GM12865 (cell line): ENCODE data around the gene KANSL3.

Source experiments
- DNase-seq: peaks from one replicate; pipeline ENCODE4 v3.0.0; 2010; ENCODE audit warnings: low read depth
- H3K4me3 ChIP-seq: 2 replicates; pipeline ENCODE4 v1.5.1; 2011; ENCODE audit warnings: mild to moderate bottlenecking, low read depth, low read length, control low read depth
- CTCF ChIP-seq: IDR thresholded peaks from 2 replicates; pipeline ENCODE4 v1.5.1; 2011; ENCODE audit warnings: low read length, control low read depth, low read depth, inconsistent platforms; ENCODE audit not compliant: insufficient read depth; ENCODE audit errors: missing control alignments

The KANSL3 gene

DNA sequence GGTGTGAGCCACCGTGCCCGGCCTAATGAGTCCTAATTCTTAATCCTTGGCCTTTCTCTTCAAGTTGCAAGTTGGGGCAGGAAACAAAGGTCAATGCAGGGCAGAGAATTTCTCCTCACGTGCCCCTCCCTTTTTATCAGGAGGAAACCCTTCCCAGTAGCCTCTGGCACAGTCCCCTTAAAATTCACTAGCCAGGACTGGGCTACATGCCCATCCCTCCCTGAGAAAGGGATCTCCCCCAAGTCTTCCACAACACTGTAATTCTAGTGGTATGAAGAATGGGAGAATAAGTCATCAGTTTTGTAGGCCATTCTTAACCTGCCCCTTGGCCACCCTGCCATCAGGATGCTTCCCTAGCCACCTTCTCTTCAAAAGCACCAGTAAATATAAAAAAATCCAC, 59.4 kb downstream of the KANSL3 start:
- DNase-seq, result no peak
- TF ChIP-seq CTCF, result no peak
- H3K4me3 ChIP-seq, result no peak overlapping the region

- H3K4me3 ChIP-seq, result no peak overlapping the region
- no peak for DNase-seq
- TF ChIP-seq CTCF, result no peak
Observed at GRCh38 chr2:96577501-96577900, 60.6 kb downstream of the KANSL3 start.

DNA sequence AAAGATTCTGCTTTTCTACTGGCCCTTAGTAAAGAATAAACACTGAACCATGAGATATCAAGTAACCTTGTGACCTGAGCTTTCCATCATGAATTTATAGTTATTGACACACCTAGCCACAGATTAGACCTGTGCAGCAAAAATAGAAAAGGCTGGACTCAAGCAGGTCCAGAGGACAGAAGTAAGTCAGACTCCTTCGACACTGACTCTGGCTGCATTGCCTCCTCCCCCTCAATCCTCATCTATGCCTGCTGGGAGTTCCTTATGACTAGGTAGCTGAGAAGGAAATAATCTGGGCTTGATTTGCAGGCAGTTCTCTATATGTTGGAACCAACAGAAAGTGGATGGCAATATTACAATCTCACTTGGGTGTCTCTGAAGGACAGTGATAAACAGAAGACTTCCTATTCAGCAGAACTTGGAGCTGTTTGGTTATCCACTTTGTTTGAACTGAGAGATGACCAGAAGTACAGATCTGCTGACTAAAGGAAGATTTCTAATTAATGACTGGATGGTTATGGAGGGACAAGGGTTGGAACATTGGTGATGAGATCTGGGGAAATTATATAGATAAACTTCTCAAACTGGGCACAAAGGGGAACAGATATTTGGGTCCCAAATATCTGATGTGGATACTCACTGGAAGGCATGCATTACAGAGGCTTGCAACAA, 62.2 kb downstream of the KANSL3 start:
- no peak overlapping the region for H3K4me3 ChIP-seq
- no peak for TF ChIP-seq CTCF
- no peak for DNase-seq

DNA sequence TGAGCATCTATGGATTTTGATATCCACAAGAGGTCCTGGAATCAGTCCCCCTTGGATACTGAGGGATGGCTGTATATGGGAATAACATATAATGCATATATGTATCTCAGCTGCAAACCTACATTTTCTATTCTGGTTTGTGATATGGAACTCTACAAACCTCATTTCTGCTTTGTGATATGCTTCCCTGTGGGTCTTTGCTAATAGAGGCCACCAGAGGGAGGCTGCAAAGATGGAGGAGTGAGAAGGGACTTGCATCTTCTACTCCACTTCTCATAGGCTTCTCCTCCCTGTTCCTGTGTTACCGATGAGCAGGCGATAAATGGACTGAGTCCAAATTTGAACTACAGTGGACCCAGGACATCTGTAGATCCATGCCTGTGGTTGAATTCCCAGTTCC, 63.7 kb downstream of the KANSL3 start:
- no peak for DNase-seq
- TF ChIP-seq CTCF, result peak; percentile 13
- H3K4me3 ChIP-seq, result no peak overlapping the region

DNA sequence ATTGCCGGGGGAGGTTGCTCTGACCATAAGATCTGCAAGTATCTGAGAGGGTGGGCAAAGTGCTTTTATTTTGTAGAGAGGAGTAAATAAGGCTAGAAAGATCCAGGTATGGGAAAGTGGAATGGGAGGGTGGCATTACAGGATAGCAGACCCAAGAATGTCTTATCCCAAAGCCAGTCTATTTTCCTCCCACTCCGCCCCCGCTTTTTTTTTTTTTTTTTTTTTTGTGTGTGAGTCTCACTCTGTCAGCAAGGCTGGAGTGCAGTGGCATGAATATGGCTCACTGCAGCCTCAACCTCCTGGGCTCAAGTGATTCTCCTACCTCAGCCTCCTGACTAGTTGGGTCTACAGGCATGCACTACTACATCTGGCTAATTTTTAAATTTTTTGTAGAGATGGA, 70.0 kb downstream of the KANSL3 start:
- no peak for DNase-seq
- H3K4me3 ChIP-seq, result no peak overlapping the region
- no peak for TF ChIP-seq CTCF

- DNase-seq, result no peak
- TF ChIP-seq CTCF, result no peak
- no peak overlapping the region for H3K4me3 ChIP-seq
Observed at GRCh38 chr2:96565111-96565510, 73.0 kb downstream of the KANSL3 start.

DNA sequence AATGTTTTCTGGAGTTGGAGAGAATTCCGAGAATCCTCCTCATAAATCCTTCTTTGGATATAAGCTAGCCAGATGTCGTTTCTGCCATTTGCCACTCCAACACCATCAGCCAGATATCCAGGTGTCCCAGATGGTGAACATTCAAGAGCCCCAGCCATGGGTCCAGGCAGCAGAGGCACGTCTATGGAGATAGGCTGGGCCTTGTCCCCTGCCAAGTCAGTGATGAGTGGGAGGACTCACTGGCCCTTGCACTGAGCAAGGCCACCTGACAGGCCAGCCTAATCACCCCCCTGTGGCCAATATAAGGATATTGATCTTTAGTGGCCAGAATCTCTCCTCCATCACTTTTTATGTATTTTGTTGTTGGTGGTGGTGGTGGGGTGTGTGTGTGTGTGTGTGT, 73.5 kb downstream of the KANSL3 start:
- H3K4me3 ChIP-seq, result no peak overlapping the region
- no peak for DNase-seq
- no peak for TF ChIP-seq CTCF
